HG03095 (cell line): ENCODE data around the gene CANT1.
"Not testable (repeated sequence)": the region's sequence is repeated elsewhere in the genome, so short reads cannot be mapped to it uniquely, and the experiment has no call there.

Source experiments
- ATAC-seq: cut with Tn5 transposase; IDR thresholded peaks from one replicate; pipeline ENCODE4 v1.9.1; 2021; ENCODE audit warnings: moderate library complexity; ENCODE audit not compliant: unreplicated experiment

The CANT1 gene

GRCh38 chr17:79027925-79028491, 18.4 kb upstream of the CANT1 start:
- no peak for ATAC-seq

- no peak for ATAC-seq
These were observed 17.8 kb upstream of the CANT1 start for GRCh38 chr17:79027274-79027924.

GRCh38 chr17:79026376-79027273, 17.1 kb upstream of the CANT1 start:
- ATAC-seq: no peak

- no peak for ATAC-seq
These were observed 15.6 kb upstream of the CANT1 start for GRCh38 chr17:79024901-79025737.

GRCh38 chr17:79023886-79024771, 14.6 kb upstream of the CANT1 start, which contains the start of gene C1QTNF1:
TSS of gene C1QTNF1 (plus strand) at chr17:79024169. CDS start at chr17:79043969, 19,800 bp downstream.
- ATAC-seq: no peak

- no peak for ATAC-seq
These were observed 13.7 kb upstream of the CANT1 start for GRCh38 chr17:79023180-79023705.

- no peak for ATAC-seq
These were observed 13.0 kb upstream of the CANT1 start for GRCh38 chr17:79022507-79022991.

GRCh38 chr17:79021929-79022328, 12.4 kb upstream of the CANT1 start:
- not testable (repeated sequence) for ATAC-seq

GRCh38 chr17:79020631-79021301, 11.2 kb upstream of the CANT1 start:
- ATAC-seq: no peak

GRCh38 chr17:79019632-79020584, 10.3 kb upstream of the CANT1 start:
- no peak for ATAC-seq

GRCh38 chr17:79019261-79019631, 9.7 kb upstream of the CANT1 start:
- ATAC-seq: no peak

GRCh38 chr17:79018370-79018695, 8.8 kb upstream of the CANT1 start:
- ATAC-seq: no peak

GRCh38 chr17:79017546-79018369, 8.2 kb upstream of the CANT1 start:
- ATAC-seq: no peak

- ATAC-seq: no peak
These were observed 4.7 kb upstream of the CANT1 start for GRCh38 chr17:79014158-79014758.

- no peak for ATAC-seq
These were observed 3.1 kb upstream of the CANT1 start for GRCh38 chr17:79012563-79013134.

GRCh38 chr17:79011451-79012147, 2.0 kb upstream of the CANT1 start:
- no peak for ATAC-seq
